ACC112 (cell line): ENCODE results near the gene RFTN2.

ENCODE experiments used
- H2AFZ ChIP-seq: fragments of 200-600 bp; sonication (generic); one replicate; pipeline ENCODE4 v1.6.0; 2017; ENCODE audit warnings: antibody characterized with exemption, low read length; ENCODE audit not compliant: unreplicated experiment
- H3K27ac ChIP-seq: fragments of 200-600 bp; sonication (generic); 2 replicates; pipeline ENCODE4 v1.5.1; 2014; ENCODE audit warnings: low read depth, mild to moderate bottlenecking, antibody characterized with exemption, low read length, moderate library complexity
- H3K27me3 ChIP-seq: fragments of 200-600 bp; sonication (generic); 2 replicates; pipeline ENCODE4 v1.6.1; 2014; ENCODE audit warnings: mild to moderate bottlenecking, antibody characterized with exemption, low read length, moderate library complexity, mixed read lengths; ENCODE audit not compliant: insufficient read depth
- H3K36me3 ChIP-seq: fragments of 200-600 bp; sonication (generic); 2 replicates; pipeline ENCODE4 v1.6.1; 2016; ENCODE audit warnings: mild to moderate bottlenecking, antibody characterized with exemption, low read length, moderate library complexity, mixed read lengths; ENCODE audit not compliant: insufficient read depth
- H3K4me1 ChIP-seq: fragments of 200-600 bp; sonication (generic); one replicate; pipeline ENCODE4 v1.6.1; 2016; ENCODE audit warnings: low read length, mixed read lengths; ENCODE audit not compliant: insufficient read depth, unreplicated experiment, control insufficient read depth
- H3K4me3 ChIP-seq: fragments of 200-600 bp; sonication (generic); 2 replicates; pipeline ENCODE4 v1.5.1; 2014; ENCODE audit warnings: mild to moderate bottlenecking, low read depth, low read length
- H3K79me2 ChIP-seq: fragments of 200-600 bp; sonication (generic); one replicate; pipeline ENCODE4 v1.6.0; 2016; ENCODE audit warnings: low read length; ENCODE audit not compliant: control insufficient read depth, unreplicated experiment, insufficient read depth

RFTN2 gene

DNA sequence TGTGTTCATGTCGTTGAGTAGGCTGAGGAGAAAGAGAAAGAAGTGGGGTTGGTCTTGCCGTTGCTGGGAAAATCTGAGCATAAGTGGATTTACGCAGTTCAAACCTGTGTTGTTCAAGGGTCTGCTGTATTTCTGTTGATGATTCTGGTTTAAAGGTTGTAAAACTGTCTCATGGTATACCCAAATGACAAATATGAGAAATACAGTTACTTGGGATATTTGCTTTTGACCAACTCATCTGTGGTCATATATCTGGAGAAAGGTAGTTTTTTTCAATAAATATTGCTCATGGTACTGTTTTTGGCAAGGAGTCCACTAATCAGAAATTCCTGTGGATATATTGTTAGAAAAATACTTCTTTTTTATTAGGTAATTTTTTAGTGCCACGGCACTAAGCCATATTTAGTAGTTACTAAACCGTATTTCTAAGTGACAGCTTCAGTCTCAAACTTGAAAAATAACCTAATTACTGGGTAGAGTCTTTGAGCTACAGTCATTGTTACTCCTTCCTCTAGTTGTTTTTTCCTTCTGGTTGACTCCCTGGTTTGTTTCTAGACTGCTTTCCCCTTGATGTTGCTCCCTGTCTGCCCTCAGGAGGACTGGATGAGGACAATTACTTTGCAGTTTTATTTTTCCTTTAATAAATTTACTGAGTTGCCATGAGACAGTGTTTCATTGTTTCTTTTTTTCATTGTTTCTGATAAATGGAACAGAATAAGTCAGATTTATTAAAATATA is 128.1 kb downstream of the RFTN2 start:
- Histone ChIP-seq H3K4me1 (no peaks in the 10 kb centered on the region), H2AFZ (no peak overlapping the region), H3K36me3 (peaks cover 20% of the 10 kb centered on the region), H3K4me3 (no peak overlapping the region), H3K79me2 (peaks cover 3% of the 10 kb centered on the region), H3K27me3 (no peaks in the 10 kb centered on the region), H3K27ac (no peak overlapping the region)

DNA sequence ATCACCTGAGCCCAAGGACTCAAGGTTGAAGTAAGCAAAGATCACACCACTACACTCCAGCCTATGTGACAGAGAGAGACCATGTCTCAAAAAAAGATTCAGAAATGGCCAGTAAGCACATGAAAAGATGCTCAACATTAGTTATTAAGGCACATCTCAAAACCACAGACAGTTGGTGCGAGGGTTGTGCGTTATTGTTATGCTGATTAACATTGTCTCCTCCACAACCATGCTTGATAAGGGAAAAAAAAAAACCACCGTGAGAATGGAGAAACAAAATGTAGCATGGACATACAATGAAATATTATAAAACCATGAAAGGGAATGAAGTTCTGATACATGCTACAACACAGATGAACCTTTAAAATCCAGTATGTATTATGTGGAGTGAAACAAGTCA is 132.2 kb downstream of the RFTN2 start:
- no peak overlapping the region for H2AFZ ChIP-seq
- no peak overlapping the region for H3K27ac ChIP-seq
- H3K27me3 ChIP-seq: no peaks in the 10 kb centered on the region
- H3K36me3 ChIP-seq: peaks cover 34% of the 10 kb centered on the region
- H3K4me3 ChIP-seq: no peak overlapping the region
- H3K4me1 ChIP-seq: peaks cover 4% of the 10 kb centered on the region
- peaks cover 15% of the 10 kb centered on the region for H3K79me2 ChIP-seq

DNA sequence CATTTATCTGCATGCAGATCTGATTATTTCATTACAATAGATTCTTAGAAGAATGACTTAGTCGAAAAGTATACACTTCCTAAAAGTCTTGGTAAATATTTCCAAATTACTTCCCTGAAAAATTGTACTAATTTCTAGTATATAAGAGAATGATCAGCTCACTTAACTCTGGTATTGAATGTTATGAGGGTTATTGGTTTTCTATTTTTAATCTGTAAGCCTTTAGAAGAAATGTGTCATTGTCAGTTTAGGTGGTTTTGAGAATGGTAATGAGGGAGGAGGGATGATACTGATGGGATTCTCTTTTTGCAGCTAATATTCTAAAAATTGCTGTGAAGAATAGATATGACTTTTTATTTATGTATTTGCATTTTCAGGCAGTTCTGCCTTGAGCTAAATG is 135.7 kb downstream of the RFTN2 start:
- H3K4me1 ChIP-seq: peaks cover 4% of the 10 kb centered on the region
- peaks cover 38% of the 10 kb centered on the region for H3K36me3 ChIP-seq

DNA sequence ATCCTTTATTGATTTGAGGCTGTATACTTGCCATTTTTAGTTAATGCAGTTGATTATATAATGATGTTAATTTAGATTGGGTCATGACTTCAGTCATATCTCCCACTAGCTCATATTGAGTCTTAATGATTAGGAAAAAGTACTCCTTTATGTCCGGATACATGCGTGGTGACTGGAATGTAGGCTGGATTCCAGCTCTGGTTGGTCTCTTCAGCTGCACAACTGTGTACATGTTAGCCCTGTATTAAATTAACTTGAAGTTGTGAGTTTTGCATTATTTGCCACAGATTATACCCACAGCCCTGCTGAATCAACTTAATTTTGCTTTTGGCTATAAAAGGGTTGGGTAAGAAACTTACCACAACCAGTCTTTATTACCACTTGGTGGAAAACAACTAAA is 137.0 kb downstream of the RFTN2 start:
- peaks cover 46% of the 10 kb centered on the region for H3K79me2 ChIP-seq
- H3K36me3 ChIP-seq: peaks cover 36% of the 10 kb centered on the region
- H3K27me3 ChIP-seq: no peaks in the 10 kb centered on the region
- H2AFZ ChIP-seq: no peak overlapping the region
- peaks cover 8% of the 10 kb centered on the region for H3K4me1 ChIP-seq
- no peak overlapping the region for H3K27ac ChIP-seq
- H3K4me3 ChIP-seq: no peak overlapping the region

More for the DNA sequence above, 135.7 kb downstream of the RFTN2 start:
- H3K4me3 ChIP-seq: no peak overlapping the region
- H2AFZ ChIP-seq: no peak overlapping the region
- H3K27me3 ChIP-seq: no peaks in the 10 kb centered on the region
- H3K27ac ChIP-seq: no peak overlapping the region
- H3K79me2 ChIP-seq: peaks cover 37% of the 10 kb centered on the region
